Dermis blood vessel endothelial cell (primary cell): ENCODE measurements around the gene NSMCE4A. TPM values are rescaled to one million over a fixed set of nuclear protein-coding genes. Genes with fewer than 3 reads are reported as not detected.
"Not testable (repeated sequence)": the region's sequence is repeated elsewhere in the genome, so short reads cannot be mapped to it uniquely, and the experiment has no call there.

Experiments
- DNase-seq: peaks from one replicate; pipeline ENCODE4 v3.0.0; 2010
- total RNA-seq: library from RNA; depleted of rRNA; stranded (reverse); fragments of >200 nt; gene quantifications from 2 replicates; pipeline ENCODE4 v1.2.3, GENCODE V29; 2014

The NSMCE4A gene
- total RNA-seq, 1 donor from 2014 or later: 67.9 TPM

DNA sequence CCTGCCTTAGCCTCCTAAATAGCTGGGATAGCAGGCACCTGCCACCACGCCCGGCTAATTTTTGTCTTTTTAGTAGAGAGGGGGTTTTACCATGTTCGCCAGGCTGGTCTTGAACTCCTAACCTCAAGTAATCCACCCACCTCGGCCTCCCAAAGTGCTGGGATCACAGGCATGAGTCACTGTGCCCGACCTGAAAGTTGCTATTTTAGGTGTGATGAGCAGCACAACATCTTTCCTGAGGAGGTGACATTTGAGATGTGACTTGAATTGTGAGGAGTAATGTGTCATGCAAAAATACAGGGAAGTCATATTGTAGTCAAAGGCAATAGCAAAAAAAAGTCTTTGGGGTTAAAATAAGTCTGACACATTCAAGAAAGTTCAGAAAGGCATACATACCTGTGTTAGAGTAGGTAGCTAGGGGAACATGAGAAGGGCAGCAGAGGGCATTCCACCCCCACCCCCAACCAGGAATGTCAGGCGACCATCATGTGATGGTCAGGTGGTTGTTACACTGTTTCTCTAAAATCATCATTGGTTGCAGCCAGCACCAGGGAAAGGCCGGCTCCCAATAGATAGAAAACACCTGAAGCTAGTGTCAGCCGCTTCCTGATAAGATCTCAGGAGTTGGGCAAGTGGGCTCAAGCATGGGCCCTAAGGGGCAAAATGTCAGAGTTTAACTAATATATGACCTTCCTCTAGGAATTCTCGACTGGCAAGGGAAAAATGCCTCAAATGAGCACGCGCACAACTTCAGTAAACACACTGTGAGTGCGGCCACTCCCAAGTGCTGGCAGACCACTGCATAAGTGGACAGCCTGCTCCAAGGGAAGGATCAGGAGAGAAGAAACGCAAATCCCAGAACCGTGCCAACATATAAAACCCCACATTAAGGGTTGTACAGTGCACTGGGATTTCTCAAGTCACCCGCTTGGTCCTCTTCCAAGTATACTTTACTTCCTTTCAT is 13.6 kb upstream of the NSMCE4A start, which contains the start of gene TACC2:
Gene TACC2, plus strand, starts transcription at position 803 of the 964 bp plus-strand sequence. CDS start 32,819 bp downstream, outside the sequence.
- DNase-seq: no peak

DNA sequence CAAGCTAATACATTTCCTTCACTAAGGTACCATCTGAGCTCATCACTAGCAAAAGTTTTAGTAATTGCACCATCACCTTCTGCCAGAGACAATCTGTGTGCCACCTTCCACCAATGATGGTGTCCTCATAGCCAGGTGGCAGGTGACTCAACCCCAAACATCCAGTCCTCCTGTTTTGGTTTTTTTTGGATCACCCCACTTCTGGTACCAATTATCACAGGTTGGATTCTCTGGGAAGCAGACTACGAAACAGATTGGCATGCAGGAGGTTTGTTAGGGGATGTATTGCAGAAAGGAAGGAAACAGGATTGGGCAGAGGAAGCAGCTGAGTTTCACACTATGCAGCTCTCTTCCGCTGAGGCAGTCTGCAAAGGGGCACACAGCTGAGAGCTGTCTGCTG is 9.4 kb upstream of the NSMCE4A start:
- no peak for DNase-seq

DNA sequence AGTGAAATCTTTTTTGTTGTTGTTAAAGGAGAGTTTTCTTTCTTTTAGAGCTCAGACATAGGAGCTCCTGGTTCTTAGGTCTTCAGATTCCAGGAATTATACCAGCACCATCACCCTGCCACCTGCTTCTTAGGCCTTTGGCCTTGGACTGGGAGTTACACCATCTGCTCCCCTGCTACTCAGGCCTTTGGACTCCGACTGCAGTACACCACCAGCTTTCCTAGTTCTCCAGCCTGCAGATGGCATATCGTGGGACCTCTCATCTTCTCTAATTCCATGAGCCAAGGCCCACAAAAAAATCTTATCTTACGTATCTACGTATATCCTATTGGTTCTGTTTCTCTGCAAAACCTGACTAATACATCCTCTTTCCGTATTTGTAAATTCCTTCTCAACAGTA is 8.8 kb upstream of the NSMCE4A start:
- no peak for DNase-seq

DNA sequence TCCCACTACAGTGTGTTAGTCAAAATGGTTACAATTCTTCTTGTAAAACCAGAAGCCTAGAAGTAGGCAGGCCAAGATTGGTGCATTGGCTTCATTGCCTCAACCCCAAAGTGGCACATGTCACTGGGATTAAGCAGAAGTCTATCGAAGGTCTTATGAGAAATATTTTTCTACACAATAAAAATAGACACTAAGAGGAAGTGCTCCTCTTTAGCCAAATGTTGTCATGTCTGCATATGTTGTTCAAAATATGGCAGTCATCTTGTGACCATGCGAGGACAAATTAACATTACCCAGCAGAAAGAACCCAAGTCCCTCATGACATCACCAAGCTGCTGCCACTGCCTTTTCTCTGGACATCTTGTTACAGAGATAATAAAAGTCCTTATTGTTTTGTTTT is 6.3 kb upstream of the NSMCE4A start:
- DNase-seq: no peak

DNA sequence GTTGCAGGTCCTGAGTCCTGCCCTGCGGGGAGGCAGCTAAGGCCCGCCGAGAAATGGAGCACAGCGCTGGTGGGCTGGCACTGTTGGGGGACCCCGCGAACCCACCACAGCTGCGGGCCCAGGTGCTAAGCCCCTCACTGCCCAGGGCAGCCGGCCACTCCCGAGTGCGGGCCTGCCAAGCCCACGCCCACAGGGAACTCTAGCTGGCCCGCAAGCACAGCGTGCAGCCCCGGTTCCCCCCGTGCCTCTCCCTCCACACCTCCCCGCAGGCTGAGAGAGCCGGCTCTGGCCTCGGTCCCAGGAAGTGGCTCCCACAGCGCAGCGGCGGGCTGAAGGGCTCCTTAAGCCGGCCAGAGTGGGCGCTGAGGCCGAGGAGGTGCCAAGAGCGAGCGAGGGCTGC is 3.5 kb upstream of the NSMCE4A start:
- DNase-seq: no peak

DNA sequence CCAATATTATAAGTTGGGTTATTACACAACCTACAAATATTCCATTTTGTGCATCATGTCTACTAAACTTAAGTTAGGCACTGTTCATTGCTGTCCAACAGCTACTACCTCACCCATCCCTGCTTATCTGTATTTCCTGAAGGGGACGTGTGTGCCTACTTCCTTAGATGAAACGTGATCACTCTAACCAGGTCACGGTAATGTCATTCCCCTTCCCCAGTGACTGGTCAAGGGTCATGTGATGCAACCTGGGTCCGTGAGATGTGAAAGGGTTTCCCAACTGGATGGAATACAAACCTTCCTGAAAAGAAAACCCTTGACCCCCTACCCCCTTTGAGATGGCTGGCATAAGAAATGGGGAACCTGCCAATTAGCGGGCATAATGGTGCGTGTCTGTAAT is 1.6 kb upstream of the NSMCE4A start:
- DNase-seq: no peak

DNA sequence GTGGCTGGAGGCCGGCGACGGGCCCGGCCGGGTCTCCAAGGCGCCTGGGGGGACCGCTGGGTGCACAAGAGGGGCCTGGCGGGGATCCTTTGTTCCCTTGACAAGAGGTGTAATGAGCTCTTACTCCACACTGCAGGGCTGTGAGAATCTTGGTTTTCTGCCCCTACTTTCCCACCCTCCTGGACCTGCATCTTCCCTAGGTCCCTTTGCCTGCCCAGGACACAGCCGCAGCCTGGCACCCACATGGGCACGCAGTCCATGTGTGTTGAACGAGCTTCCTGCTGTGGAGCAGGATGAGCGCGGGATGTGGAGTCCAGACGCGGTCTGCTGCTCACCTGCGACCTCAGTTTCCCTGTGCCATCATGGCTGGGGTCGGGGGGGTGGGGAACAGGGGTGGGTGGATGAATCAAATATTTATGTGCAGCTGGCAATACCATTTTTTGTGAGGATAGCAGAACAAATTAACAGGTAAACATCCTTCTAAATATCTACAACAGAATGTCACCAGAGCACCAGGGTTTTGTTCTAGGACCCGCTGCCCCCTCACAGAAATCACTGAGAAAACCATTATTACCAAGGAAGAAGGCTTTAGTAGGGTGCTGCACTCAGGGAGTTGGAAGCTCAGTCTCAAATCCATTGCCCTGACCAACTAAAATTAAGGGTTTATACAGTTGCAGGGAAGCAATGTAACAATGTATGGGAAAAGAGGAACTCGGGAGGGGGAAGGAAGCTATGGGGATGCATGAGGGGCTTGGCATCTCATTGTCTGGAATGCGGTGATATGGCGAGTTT is 474 bp upstream of the NSMCE4A start:
- no peak for DNase-seq

DNA sequence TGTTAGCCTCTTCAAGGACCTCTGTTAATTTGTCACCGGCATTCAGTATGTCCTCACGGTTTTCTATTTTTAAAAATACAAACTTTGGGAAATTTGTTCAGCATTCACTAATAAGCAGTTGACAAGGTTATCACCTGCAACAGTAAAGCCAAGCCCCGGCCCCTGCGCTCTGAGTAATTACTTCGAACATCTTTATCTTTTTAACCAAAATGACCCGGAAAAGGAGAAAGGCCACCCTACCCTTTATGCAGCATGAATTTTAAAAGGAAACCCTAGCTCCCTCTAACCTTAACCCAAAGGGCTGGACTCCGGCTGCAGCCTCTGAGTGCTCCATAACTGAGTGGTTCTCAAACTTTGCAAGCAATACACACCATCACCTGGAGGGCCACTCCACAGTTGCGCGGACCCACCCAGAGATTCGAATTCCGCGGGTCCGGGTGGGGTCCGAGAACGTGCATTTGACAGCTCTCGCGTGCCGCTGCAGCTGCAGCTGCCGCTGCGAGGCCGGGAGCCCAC is 940 bp downstream of the NSMCE4A start:
- DNase-seq: no peak

DNA sequence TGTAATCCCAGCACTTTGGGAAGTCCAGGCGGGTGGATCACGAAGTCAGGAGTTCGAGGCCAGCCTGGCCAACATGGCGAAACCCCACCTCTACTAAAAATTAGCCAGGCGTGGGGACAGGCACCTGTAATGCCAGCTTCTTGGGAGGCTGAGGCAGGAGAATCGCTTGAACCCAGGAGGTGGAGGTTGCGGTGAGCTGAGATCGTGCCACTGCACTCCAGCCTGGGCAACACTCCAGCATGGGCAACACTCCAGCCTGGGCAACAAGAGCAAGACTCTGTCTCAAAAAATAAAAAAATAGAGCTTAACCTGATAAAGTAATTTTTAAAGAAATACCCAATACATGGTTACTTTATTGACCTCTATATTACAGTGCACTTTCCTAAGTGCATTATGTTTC is 5.9 kb downstream of the NSMCE4A start:
- DNase-seq: not testable (repeated sequence)

DNA sequence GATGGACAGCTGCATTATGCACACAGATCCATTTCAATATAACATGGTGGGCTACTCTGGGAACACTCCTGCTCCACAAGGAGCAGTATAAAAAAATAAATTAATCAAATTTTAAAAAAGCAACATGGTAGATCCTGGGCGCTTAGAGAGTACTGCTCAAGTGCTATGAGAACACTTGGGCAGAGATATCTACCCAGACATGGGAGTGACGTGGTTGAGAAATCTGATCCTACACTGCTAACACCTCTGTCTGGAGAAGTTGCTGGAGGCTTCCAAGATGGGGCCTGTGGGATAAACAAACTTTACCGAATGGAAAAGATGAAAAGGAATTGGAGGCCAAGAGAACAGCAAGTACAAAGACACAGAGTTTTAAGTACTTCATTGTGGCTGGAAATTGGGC is 9.0 kb downstream of the NSMCE4A start:
- no peak for DNase-seq

DNA sequence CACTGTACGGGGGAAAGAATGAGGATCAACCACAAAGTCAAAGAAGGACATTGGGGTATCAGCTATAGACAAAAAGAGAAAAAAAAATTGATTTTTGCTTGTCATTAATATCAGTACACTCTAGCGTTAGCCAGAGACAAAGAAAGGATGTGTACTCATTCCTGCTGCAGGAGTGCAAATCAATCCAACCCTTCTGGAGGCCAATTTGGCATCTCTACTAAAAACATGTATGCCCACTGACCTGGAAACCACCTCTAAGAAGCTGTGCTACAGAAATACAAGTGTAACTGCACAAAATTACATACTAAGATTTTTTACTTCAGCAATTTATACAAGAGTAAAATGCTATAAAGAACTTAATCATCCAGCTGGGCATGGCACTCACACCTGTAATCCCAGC is 13.6 kb downstream of the NSMCE4A start:
- DNase-seq: peak; percentile 75

DNA sequence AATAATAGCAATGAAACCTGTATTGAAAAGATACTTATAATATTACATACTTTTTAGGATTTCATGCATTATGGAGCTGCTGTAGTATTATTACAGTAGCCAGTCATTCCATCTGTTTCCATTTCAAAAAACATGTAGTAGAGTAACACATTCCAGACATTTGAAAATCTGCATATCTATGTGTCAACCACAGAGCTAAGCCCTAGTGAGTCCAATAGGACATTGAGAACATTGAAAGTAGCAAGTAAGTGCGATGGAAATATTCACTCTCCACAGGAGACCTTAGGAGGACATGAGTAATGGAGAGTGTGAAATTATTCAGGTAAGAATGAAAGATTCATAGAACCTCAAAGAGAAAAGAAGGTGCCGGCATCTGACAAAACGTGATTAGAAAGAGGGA is 15.3 kb downstream of the NSMCE4A start:
- DNase-seq: no peak

DNA sequence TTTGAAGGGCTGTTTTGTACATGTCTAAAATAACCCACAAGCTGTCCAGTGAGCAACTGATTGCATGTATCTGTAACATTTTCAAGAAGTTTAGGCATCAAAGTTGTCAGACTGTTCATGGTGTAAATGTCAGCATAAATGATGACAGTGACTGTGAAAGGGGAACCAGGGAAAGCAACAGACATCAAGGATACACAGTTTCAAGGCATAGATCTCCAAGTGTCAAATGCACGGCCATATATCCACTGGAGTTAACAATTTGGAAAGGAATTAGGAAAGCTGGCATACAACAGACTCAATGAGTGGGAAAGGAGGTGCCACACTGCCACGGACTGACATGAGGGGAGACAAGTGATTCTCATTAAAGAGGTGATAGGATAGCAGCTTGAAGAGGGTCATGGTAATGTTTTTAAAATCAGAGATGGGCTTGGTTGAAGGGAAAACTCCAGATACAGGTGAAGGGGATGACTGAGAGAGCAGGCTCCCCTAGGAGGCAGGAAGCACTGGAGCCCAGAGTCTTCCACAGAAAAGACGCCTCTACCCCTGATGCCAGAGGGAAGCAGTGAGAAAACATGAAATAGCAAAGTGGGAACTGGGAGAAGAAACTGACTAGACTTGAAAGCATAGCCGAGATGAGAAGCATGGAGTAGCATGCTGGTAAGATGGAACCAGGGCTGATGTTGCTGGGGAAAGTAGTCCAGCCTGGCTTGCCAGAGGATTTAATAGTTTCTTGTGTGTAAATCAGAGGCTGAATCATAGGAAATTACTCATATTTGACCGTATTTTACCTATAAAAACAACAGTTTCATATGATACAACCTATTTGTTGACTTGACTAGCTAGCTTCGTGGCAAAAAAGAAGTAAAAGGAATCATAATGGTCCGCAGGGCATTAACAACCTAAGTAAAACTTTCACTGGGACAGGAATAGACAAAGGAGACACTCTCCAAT is 18.6 kb downstream of the NSMCE4A start:
- peak; percentile 85 for DNase-seq

DNA sequence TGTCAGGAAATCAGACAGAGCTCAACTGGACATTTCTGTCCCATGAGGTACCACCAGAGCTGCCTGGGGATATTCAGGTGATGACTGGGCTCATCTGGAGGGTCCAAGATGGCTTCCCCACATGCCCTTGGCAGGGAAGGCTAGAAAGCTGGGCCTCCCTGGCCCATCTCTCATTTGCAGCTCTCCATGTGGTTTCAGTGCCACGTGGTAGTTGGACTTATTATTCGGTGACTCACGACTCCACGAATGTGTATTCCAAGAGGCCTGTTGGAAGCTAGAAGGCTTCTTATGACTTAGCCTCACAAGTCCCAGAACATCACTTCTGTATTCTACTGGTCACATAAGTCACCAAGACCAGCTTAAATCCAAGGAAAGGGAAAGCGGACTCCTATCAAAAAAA is 22.8 kb downstream of the NSMCE4A start:
- no peak for DNase-seq

DNA sequence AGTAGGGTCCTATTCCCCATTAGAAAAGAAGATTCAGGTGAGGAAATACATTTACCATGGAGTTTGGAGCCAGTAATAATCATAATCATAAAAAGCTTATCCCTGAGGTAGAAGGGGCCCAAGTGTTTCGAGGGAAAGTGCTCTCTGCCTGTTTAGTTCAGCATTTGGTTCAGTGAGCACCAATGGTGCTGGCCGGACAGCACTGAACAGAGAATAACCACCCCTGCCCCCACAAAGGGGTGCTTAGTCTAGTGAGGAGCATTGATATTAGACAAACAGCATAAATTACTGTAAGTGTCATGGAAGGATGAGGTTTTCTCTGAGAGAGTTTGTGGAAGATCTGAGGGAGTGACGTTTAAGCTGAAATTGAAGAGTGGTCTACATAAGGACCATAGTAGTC is 25.6 kb downstream of the NSMCE4A start:
- DNase-seq: no peak

DNA sequence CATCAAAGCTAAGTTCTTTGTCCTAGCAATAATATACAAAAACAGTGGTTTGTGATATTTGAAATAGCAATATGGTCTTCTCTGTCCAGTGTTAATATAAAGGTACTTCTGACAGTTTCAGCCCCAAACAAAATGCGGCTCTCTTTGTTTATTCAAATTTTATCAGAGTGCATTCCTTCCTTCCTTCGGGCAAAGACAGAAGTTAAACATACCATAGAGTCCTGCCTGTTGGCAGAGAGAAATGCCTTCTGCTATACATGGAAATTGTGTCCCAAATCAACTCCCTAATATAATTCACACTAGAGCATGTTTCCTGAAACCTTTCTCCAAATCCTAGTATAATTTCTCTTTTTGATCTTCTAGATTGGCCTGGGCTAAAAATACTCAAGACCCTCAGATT is 26.0 kb downstream of the NSMCE4A start:
- DNase-seq: no peak

DNA sequence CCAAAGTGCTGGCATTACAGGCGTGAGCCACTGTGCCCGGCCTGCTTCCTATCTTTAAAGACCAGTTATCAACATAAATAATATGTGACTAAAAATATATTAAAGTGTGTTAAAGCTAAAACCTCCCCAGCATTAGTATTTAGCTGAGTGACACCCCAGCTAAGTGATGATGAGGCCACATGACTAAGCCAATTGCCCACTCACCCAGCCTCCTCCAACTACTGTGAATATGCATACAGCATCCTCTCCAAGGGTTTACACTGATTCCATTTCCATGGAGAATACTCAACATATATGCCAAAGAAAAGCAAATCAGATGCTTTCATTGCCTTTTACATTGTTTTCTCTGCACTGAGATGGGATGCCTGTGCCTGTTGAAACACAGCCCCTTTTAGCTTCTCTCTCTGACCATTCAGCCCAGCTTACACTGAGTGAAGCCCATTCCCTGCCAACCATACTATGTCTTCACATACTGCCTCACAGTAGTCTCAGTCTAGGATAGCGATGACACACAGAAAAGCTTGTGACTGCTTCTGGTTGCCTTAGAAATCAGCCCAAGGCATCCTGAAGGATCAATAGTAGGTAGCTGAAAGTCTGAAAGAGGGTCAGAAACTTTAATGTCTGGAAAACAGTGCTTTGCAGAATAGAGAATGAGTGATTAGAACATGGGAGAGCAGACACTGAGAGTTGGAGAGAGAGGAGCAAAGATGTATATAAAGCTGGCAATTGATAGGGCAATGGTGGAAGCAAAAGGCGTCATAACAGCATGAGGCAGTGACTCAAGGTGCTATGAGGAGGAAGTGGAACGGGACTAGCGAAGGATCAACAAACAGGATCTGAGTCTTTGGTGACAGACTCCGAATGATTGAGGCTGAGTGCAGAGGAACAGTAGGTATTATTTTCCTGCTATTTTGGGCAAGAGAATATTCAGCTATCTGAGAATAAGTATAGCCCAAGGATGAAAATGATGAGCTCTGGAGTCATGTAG is 27.4 kb downstream of the NSMCE4A start:
- DNase-seq: peak; percentile 56

DNA sequence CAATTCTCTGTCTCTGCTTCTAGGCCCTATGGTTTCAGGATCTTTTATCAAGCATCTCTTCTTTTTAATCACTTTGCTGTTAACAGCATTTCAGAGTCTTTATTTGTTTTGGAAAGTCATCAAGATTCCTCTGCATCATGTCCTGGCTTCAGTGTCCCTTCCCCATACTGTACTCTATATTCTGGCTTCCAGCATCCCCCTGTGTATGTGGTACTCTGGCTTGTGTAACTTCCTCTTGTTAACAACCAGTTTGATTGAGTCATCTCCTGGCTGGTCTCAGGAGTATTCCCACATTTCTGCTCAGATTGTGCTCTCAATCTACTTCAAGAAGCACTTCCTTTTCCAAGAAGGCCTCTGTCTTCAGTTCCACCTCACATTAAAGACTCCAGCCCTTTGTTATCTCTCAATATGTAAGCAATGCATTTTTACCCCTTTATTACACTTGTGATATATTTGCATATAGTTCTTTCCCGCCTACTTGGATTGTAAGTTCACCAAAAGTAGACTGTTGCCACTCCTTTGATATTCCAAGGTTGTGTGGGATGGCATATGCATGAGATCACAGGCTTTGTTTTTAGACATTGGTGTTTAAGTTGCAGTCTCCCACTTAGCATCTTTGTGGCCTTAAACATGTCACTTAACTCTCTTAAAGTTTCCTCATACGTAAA is 32.1 kb downstream of the NSMCE4A start:
- DNase-seq: peak; percentile 97

DNA sequence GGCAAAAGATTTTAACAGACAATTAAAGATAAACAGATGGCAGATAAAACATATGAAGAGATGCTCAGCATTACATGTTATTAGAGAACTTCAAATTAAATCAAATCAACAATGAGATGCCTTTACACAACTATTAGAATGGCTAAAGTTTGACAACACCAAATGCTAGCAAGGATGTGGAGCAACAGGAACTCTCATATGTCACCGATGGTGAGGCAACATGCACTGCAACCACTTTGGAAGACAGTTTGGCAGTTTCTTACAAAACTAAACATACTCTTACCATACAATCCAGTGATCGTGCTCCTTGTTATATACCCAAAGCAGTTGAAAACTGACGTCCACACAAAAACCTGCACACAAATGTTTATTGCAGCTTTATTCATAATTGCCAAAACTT is 33.5 kb downstream of the NSMCE4A start:
- DNase-seq: no peak

DNA sequence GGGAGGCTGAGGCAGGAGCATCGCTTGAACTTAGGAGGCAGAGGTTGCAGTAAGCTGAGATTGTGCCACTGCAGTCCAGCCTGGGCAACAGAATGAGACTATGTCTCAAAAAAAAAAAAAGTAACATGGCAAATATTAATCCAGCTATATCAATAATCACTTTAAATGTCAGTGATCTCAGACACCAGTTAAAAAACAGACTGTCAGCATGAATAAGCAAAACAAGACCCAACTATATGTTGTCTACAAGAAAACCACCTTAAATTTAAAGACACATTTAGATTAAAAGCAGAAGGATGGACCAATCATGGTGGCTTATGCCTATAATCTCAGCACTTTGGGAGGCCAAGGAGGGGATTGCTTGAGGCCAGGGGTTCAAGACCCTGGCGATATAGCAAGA is 38.7 kb downstream of the NSMCE4A start:
- no peak for DNase-seq
